Osteoblast (primary cell): ENCODE measurements around the gene SCAI. TPM values are rescaled to one million over a fixed set of nuclear protein-coding genes. Genes with fewer than 3 reads are reported as not detected.
"Not testable (repeated sequence)": the region's sequence is repeated elsewhere in the genome, so short reads cannot be mapped to it uniquely, and the experiment has no call there.

Experiments
- DNase-seq: peaks from one replicate; pipeline ENCODE4 v3.0.0; 2011; ENCODE audit warnings: low spot score, mixed read lengths; ENCODE audit not compliant: insufficient read length; ENCODE audit errors: missing footprints
- H2AFZ ChIP-seq: 2 replicates; pipeline ENCODE4 v1.6.0; 2011; ENCODE audit warnings: mild to moderate bottlenecking, low read length
- H3K27ac ChIP-seq: 2 replicates; pipeline ENCODE4 v1.5.1; 2011; ENCODE audit warnings: mild to moderate bottlenecking, low read depth, low read length, moderate library complexity
- H3K27me3 ChIP-seq: 2 replicates; pipeline ENCODE4 v1.6.0; 2012; ENCODE audit warnings: mild to moderate bottlenecking, control low read depth, inconsistent platforms, low read length, moderate library complexity; ENCODE audit not compliant: insufficient read depth
- H3K36me3 ChIP-seq: 2 replicates; pipeline ENCODE4 v1.5.1; 2011; ENCODE audit warnings: mild to moderate bottlenecking, low read length, control low read depth, moderate library complexity; ENCODE audit not compliant: insufficient read depth
- H3K4me1 ChIP-seq: 2 replicates; pipeline ENCODE4 v1.5.1; 2011; ENCODE audit warnings: mild to moderate bottlenecking, low read length, control low read depth, moderate library complexity; ENCODE audit not compliant: insufficient read depth
- H3K4me2 ChIP-seq: 2 replicates; pipeline ENCODE4 v1.6.0; 2011; ENCODE audit warnings: mild to moderate bottlenecking, low read length; ENCODE audit not compliant: insufficient read depth
- H3K4me3 ChIP-seq: fragments of 200-600 bp; sonication (generic); 3 replicates; pipeline ENCODE4 v1.5.1; 2012; ENCODE audit warnings: mild to moderate bottlenecking, low read length, inconsistent platforms; ENCODE audit not compliant: insufficient read depth
- H3K79me2 ChIP-seq: 2 replicates; pipeline ENCODE4 v1.6.0; 2012; ENCODE audit warnings: mild to moderate bottlenecking, low read length, control low read depth, inconsistent platforms; ENCODE audit not compliant: insufficient read depth
- H3K9me3 ChIP-seq: 2 replicates; pipeline ENCODE4 v1.5.1; 2011; ENCODE audit warnings: low read depth, low read length, control low read depth
- H4K20me1 ChIP-seq: 2 replicates; pipeline ENCODE4 v1.6.0; 2012; ENCODE audit warnings: mild to moderate bottlenecking, low read length, control low read depth; ENCODE audit not compliant: insufficient read depth
- total RNA-seq: library from RNA; depleted of rRNA; stranded (reverse); fragments of >200 nt; gene quantifications from 2 replicates; pipeline ENCODE4 v1.2.3, GENCODE V29; 2012
- TF ChIP-seq, protein P1 (sequence below): IDR thresholded peaks from 2 replicates; pipeline ENCODE4 v1.5.1; 2011; ENCODE audit warnings: mild to moderate bottlenecking, low read depth, low read length, moderate library complexity; ENCODE audit errors: extremely low read depth

The SCAI gene
- total RNA-seq, 1 donor: 11.2 TPM

DNA sequence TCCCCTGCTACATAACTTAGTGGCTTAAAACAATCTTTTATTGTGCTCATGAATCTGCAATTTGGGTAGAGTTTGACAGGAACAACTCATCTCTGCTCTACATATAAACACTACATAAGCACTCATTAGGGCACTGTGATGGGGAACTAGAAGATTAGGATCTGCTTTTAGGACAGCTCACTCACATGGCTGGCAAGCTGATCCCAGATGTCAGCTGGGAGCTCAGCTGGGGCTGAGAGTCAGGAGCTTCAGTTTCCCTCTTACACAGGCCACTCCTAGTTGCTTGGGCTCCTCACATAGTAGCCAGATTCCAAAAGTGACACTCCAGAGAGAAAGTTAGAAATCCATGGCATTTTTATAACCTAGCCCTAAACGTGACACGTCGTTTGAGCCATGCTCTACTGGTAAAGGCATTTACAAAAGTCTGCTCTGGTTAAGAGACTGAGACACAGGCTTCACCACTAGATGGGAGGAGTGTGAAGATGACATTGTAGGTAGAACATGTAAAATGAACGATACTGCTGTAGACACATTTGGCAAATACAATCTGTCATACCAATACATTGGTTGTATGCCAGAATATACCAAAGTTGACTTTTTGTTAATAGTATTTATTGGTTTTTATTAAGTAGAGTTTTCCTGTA lies 23.6 kb downstream of the SCAI start:
- Histone ChIP-seq H3K4me3 (no peak overlapping the region), H3K4me1 (peaks cover 9% of the 10 kb centered on the region), H2AFZ (peak overlapping the region; percentile 24), H3K27ac (no peak overlapping the region), H4K20me1 (no peaks in the 10 kb centered on the region), H3K79me2 (peaks cover 9% of the 10 kb centered on the region), H3K36me3 (no peaks in the 10 kb centered on the region), H3K9me3 (no peaks in the 10 kb centered on the region), H3K27me3 (no peaks in the 10 kb centered on the region), H3K4me2 (no peak overlapping the region)
- TF ChIP-seq, protein P1, sequence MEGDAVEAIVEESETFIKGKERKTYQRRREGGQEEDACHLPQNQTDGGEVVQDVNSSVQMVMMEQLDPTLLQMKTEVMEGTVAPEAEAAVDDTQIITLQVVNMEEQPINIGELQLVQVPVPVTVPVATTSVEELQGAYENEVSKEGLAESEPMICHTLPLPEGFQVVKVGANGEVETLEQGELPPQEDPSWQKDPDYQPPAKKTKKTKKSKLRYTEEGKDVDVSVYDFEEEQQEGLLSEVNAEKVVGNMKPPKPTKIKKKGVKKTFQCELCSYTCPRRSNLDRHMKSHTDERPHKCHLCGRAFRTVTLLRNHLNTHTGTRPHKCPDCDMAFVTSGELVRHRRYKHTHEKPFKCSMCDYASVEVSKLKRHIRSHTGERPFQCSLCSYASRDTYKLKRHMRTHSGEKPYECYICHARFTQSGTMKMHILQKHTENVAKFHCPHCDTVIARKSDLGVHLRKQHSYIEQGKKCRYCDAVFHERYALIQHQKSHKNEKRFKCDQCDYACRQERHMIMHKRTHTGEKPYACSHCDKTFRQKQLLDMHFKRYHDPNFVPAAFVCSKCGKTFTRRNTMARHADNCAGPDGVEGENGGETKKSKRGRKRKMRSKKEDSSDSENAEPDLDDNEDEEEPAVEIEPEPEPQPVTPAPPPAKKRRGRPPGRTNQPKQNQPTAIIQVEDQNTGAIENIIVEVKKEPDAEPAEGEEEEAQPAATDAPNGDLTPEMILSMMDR: peak; percentile 18
- no peak for DNase-seq

DNA sequence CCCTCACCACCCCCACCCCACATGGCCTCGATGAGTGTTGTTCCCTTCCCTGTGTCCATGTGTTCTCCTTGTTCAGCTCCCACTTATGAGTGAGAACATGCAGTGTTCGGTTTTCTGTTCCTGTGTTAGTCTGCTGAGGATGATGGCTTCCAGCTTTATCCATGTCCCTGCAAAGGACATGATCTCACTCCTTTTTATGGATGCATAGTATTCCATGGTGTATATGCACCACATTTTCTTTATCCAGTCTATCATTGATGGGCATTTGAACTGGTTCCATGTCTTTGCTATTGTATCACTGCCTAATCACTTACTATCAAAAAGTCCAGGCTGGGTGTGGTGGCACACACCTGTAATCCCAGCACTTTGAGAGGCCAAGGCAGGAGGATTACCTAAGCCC lies 24.6 kb downstream of the SCAI start:
- not testable (repeated sequence) for H3K27me3 ChIP-seq, H3K4me1 ChIP-seq, H3K4me2 ChIP-seq, H3K4me3 ChIP-seq, H3K36me3 ChIP-seq, H3K9me3 ChIP-seq, DNase-seq, H3K79me2 ChIP-seq, H4K20me1 ChIP-seq, H2AFZ ChIP-seq, H3K27ac ChIP-seq

GRCh38 chr9:125114503-125114902 lies 28.8 kb downstream of the SCAI start:
- DNase-seq, H3K27ac ChIP-seq, H3K79me2 ChIP-seq, H2AFZ ChIP-seq, H3K27me3 ChIP-seq, H3K9me3 ChIP-seq, H3K4me3 ChIP-seq, H3K36me3 ChIP-seq, H4K20me1 ChIP-seq, H3K4me2 ChIP-seq, H3K4me1 ChIP-seq: not testable (repeated sequence)

DNA sequence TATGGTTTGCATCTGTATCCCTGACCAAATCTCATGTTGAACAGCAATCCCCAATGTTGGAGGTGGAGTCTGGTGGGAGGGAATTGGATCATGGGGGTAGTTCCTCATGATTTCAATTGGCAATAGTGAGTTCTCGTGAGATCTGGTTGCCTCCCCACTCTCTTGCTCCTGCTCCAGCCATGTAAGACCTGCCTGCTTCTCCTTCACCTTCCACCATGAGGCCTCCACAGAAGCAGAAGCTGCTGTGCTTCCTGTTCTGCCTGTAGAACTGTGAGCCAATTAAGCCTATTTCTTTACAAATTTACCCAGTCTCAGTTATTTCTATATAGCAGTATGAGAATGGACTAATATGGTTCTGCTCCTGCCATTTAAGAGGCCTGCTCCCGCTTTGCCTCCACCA lies 32.9 kb downstream of the SCAI start:
- H3K79me2 ChIP-seq: peaks cover 6% of the 10 kb centered on the region
- no peak overlapping the region for H3K27ac ChIP-seq
- TF ChIP-seq, protein P1: no peak

DNA sequence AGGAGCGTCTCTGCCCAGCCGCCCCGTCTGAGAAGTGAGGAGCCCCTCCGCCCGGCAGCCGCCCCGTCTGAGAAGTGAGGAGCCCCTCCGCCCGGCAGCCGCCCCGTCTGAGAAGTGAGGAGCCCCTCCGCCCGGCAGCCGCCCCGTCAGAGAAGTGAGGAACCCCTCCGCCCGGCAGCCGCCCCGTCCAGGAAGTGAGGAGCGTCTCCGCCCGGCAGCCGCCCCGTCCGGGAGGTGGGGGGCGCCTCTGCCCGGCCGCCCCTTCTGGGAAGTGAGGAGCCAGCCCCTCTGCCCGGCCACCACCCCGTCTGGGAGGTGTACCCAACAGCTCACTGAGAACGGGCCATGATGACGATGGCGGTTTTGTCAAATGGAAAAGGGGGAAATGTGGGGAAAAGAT lies 34.8 kb downstream of the SCAI start:
- not testable (repeated sequence) for H3K4me2 ChIP-seq, H3K4me1 ChIP-seq, H3K4me3 ChIP-seq, H3K27ac ChIP-seq, DNase-seq, H2AFZ ChIP-seq, H3K9me3 ChIP-seq, H4K20me1 ChIP-seq, H3K27me3 ChIP-seq, H3K36me3 ChIP-seq, H3K79me2 ChIP-seq

More for the DNA sequence above, 32.9 kb downstream of the SCAI start:
- Histone ChIP-seq H3K4me3 (no peak overlapping the region), H4K20me1 (peaks cover 4% of the 10 kb centered on the region), H3K36me3 (no peaks in the 10 kb centered on the region), H2AFZ (no peak overlapping the region), H3K27me3 (no peaks in the 10 kb centered on the region), H3K4me1 (peaks cover 9% of the 10 kb centered on the region), H3K9me3 (no peaks in the 10 kb centered on the region), H3K4me2 (no peak overlapping the region)
- DNase-seq: no peak
